ENCODE results near the gene SEMA4G.
A peak's percentile ranks its signal among the peaks of the same experiment; 100 is the strongest.

The SEMA4G gene

GRCh38 chr10:100988166-100988565, 18.9 kb downstream of the SEMA4G start:
- DNase-seq (ENCODE audit: low read depth) = no peak

DNA sequence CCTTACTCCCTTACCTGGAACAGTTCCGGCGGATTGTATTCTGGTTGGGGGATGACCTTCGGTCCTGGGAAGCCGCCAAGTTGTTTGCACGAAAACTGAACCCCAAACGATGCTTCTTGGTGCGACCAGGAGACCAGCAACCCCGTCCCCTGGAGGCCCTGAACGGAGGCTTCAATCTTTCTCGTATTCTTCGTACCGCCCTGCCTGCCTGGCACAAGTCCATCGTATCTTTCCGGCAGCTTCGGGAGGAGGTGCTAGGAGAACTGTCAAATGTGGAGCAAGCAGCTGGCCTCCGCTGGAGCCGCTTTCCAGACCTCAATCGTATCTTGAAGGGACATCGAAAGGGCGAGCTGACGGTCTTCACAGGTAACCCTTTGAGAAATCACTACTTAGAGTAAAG, 19.8 kb downstream of the SEMA4G start:
- no peak for DNase-seq (ENCODE audit: low read depth)

GRCh38 chr10:100993986-100994708, 24.8 kb downstream of the SEMA4G start:
- no peak for DNase-seq (ENCODE audit: low read depth)

DNA sequence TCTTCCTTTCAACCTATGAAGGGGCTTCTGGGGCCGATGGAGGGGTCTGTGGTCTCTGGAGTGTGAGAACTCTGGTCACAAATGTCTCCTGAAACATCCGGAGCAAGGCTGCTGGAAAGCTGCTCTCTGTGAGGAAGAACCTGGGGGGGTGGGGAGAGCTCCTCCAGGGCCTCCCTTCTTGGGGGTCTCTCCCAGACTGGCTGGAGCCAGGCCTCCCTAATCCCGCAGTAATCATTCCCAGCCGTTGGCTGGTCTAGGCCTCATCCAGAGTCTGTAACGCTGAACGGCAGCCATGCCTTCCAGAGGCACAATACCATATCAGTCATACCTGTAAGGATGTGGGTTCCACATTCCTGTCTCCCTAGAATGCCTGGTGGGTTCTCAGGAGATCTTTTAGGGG, 25.9 kb downstream of the SEMA4G start:
- no peak for DNase-seq (ENCODE audit: low read depth)

DNA sequence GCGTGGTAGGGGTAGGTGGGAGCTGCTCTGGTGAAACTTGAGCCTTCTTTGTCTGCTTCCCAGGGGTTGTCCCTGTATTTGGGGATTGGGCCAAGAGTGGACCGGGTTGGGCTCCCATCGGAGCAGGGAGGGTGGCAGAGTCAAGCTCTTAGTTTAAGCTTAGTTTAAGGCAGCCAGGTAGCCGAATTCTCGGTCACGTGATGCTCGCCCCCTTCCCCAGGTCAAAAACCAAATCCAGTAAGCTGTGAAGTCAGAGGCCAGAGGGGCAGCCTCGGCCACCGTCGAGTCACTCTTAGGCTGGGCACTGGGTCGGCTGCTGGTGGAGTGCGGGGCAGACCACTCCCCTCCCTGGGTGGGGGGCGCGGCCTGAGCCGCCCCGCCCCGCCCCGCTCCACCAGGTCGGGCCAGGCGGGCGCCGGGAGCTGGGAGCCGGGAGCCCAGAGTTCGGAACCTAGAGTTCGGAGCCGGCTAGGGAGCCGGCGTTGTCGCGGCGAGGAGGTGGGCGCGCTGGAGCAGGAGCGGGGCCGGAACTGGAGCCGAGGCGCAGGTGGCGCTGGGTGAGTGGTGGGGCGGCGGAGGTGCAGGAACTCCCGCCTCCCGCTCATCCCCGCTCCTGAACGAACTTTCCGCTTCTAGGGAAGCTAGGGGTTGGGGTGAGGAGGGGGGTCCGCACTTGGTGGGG, 27.5 kb downstream of the SEMA4G start:
- peak; percentile 37 for DNase-seq (ENCODE audit: low read depth)

DNA sequence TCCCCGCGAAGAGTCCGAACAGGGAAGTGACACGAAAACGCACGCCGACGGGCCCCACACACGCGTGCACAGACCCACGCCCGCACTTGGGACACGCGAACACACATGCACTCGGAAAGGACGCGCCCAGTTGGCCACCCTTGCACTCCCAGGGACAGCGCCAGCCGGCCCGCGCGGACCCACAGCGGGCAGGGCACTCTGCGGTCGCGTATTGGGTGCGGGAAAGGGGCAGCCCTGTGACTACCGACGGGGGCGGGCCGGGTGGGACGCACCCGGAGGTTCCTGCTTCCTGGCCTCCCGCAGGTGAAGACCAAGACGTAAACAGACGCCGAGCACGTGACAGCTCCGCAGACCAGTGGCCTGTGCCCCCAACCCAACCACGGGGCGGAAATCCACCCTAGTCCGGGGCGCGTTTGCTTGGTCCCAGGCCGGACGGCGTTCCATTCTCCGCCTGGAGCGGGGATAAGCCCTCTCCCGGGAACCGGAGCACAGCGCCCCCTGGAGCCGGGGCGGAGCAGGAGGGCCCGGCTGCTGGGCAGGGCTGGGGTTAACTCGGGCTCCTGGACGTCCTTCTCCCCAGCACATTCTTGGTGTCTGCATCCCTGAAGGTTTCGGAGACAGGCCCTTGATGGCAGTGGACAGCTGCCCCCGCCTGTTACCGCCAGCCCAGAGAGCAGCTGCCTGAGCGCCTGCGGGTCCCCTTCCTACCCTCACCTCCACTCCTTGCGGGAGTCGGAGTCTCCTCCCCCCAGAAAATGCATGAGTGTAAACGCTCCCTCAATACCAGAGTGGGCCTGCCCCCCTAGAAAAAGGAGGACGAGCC, 28.3 kb downstream of the SEMA4G start:
- peak; percentile 68 for DNase-seq (ENCODE audit: low read depth)

DNA sequence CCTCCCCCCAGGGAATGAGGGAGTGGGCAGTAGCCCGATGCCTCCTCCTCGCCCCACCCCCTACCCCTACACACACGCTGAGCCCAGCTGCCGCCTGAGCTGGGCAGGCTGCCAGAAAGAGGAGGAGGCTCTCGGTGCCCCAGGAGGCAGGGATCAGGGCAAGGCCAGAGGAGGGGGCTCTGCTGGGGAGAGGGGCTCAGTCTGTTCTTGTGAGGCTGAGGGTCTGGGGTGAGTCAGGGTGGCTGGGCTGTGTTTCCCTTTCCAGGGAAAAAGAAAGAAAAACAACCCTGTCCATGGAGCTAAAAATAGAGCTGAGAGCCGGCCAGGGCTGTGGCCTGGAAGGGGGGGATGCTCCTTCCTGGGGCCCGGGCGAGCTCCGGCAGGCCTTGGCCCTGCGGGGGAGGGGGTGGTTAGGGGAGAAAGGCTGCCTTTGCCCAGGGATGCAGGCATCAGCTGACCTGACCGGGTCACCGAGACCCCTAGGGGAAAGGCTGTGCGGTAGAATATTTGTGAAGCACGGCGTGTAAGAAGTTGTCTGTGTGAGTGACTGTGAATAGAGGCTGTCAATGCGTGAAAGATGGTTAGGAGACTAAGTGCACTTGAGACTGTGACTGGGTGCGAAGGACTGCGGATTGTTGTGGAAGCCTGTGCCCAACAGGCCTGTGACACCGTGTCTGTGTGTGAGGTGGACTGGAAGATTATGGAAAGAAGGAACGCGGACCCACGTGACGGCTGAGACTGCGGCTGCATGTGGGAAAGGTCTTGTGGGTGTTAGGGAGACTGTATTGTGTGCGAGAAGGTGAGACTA, 29.1 kb downstream of the SEMA4G start:
- peak; percentile 59 for DNase-seq (ENCODE audit: low read depth)

- DNase-seq (ENCODE audit: low read depth) = peak; percentile 75
These were observed 29.9 kb downstream of the SEMA4G start for GRCh38 chr10:100998991-100999741.

DNA sequence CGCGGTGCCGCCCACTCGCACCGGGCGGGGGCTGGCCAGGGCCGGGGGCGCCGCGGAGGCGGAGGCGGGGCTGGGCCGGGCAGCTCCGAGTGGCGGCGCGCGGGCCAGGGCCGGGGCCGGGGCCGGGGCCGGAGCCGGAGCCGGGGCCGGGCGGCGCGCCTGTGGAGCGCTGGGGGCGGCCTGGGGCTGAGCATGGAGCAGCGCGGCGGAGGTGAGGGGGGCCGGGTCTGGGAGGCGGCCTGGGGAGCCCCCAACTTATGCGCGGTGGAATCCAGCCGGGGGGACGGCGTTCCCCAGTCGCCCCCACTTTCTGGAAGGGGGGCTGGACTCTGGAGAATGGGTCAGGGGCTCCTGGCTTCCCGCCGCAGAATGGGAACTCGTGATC, 30.4 kb downstream of the SEMA4G start, which contains the start of gene LZTS2:
LZTS2 (plus strand) TSS at position 67 of the 385 bp plus-strand sequence. CDS start 2,731 bp downstream, outside the sequence.
- no peak for DNase-seq (ENCODE audit: low read depth)

DNA sequence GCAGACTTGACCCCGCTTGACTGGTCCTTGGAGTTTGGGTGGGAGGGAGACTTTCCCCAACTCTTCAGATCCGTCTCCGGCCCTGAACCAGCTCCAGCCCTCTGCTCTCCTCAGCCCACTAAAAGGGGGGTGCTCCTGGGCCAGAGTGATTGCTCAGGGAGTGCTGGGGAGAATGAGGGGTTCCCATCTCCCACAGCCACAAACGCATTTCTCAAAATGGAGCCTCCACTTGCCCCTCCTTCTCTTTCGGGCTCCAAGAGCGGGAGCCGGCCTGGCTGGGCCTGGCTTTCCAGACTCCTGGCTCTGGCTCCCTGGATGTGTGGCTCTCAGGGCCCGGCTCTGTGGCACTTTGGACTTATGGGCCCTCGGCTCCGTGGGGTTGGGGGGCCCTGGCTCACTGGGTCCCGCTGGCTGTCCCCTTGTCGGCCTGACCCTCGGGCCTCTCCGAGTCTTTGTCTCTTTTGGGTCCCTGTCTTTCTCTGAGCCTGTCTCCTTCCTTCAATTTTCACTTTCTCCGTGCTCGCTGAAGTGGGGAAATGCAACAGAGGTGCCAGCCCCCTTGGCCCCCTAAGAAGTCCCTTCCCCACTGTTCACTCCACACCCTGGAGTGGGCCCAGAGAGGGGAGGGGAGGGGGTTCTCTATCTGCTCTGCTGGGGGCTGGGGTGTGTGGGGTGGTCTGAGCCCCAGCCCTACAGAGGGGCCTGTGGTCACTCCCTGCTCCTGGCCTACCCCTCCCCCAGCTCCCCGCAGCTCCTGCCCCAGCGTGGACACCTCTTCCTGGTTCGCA, 31.0 kb downstream of the SEMA4G start:
- no peak for DNase-seq (ENCODE audit: low read depth)

DNA sequence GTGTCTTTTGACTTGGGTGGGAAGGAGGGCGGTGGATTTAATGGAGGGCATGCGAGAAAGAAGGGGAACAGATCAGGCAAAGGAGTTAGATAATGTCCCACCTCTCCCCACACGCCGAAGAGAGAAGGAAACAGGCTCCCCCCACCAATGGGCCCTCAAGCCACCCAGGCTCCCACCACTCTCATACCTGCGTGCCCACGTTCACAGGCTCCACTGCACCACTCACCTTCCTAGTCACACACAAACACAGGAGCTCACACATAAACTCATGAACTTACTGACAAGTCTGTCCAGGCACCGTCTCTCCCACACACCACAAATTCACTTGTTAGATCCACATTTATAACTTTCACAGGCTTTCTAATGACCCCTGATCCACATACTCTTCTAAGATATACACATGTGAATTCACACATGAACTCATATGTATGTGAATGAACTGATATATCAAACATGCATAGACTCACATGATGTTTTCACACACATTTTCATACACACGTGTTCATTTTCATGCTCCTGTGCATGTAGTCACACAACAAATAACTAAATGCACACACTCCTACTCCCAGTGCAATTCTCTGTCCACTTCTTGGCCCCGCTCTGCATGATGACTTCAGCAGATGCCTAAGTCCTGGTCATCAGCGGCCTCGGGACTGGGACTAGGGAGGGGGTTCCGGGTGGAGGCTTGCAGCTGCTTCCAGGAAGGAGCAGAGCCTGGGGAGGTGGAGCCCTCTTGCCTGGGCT, 31.8 kb downstream of the SEMA4G start:
- DNase-seq (ENCODE audit: low read depth) = no peak

DNA sequence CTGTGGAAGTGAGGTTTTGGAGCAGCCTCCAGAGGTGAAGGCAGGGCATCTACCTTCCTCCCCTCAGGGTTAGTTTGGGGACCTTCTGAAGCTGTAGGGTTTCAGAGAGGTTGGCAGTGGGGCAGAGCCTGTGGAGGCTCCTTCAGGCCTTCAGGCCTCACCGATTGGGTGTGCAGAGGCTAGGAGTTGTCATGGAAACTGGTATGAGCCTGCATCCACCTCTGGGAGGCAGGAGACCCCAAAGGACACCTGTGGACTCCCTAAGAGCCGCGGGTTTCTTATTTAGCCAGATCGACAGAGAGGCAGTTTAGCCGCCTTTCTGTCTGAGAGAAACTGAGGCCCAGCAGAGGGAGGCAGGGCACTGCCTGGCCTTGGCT, 32.3 kb downstream of the SEMA4G start:
- DNase-seq (ENCODE audit: low read depth) = no peak

GRCh38 chr10:101002456-101002855, 33.2 kb downstream of the SEMA4G start:
- no peak for DNase-seq (ENCODE audit: low read depth)

DNA sequence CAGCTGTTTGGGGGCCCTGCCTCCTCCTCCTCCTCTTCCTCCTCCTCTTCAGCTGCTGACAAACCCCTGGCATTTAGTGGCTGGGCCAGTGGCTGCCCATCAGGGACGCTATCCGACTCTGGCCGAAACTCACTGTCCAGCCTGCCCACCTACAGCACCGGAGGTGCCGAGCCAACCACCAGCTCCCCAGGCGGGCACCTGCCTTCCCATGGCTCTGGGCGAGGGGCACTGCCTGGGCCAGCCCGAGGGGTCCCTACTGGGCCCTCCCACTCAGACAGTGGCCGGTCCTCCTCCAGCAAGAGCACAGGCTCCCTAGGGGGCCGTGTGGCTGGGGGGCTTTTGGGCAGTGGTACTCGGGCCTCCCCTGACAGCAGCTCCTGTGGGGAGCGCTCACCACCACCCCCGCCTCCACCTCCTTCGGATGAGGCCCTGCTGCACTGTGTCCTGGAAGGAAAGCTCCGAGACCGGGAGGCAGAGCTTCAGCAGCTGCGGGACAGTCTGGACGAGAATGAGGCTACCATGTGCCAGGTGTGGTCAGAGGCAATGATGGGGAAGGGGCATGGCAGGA, 34.4 kb downstream of the SEMA4G start:
- DNase-seq (ENCODE audit: low read depth) = no peak

DNA sequence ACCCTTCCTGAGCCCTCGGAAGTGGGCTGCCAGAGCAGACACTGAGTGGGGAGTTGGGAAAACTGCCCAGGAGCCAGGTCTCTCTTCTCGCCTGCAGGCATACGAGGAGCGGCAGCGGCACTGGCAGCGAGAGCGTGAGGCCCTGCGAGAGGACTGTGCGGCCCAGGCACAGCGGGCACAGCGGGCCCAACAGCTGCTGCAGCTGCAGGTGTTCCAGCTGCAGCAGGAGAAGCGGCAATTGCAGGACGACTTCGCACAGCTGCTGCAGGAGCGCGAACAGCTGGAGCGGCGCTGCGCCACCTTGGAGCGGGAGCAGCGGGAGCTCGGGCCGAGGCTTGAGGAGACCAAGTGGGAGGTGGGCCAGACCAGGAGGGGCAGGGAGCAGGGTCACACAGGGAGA, 36.1 kb downstream of the SEMA4G start:
- DNase-seq (ENCODE audit: low read depth) = no peak

DNA sequence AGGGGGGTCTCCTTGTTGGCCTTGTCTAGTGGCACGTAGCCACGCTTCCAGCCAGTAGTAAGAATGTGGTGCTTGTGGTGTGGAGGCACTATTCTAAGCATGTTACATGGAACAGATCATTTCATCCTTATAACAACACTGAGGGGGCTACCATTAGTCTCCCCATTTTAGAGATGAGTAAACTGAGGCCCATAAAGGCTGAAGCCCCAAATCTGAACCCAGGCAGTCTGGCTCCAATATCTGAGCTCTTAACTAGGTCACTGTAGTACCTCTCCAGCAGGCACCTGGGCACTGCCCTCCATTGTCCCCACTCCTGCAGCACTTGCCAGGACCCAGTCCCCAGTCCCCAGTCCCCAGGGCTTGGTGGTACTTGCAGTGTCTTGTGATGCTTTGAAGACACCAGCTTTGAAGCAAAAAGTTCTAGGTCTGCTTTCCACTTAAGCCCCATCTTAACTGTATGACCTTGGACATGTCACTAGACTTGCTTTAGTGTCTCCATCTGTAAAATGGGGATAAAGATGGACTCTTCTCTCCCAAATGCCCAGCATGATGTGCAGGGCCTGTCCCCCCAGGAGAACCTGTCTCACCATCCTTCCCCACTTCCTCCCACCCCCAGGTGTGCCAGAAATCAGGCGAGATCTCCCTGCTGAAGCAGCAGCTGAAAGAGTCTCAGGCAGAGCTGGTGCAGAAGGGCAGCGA, 36.7 kb downstream of the SEMA4G start:
- DNase-seq (ENCODE audit: low read depth) = no peak

GRCh38 chr10:101006593-101007098, 37.3 kb downstream of the SEMA4G start:
- DNase-seq (ENCODE audit: low read depth) = no peak

DNA sequence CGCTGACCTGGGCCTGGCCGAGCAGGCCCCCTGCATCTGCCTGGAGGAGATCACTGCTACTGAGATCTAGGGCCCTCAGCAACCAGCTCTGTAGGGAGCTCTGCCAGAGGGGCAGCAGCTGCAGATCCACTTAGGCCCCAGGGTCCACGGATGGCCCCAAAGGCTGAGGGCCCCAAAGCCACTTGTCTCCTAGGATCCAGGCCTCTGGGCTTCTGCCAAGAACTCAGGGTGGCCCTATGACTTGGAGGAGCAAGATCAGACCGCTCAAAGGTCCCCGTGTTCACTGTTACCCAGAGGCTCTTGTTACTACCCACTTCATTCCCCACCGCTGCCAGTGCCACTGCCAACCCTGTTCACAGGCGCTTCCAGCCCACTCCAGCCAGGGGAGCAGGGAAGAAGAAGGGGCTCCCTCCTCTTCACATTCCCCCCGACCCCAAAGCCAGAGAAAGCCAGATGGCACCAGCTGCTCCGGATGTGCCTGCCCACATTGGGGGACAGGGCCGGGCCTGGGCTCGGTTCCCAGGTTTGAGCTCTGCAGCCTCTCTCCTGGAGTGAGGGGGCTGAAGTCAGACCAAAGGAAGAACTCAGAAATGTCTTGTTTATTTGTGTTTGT, 37.9 kb downstream of the SEMA4G start:
- DNase-seq (ENCODE audit: low read depth) = no peak
